ENCODE results near the gene FRMPD1. TPM values are rescaled to one million over a fixed set of nuclear protein-coding genes. Genes with fewer than 3 reads are reported as not detected.
A peak's percentile ranks its signal among the peaks of the same experiment; 100 is the strongest.

The FRMPD1 gene
- total and polyA plus RNA-seq, 2 of the 13 experiments (the other 11 are each of a cell fraction or from before 2014, with no cell fraction given): not detected

GRCh38 chr9:37719526-37719925 is 68.8 kb downstream of the FRMPD1 start:
- H4K20me1 ChIP-seq (ENCODE audit: insufficient read depth, low read length): no peaks in the 10 kb centered on the region
- no peak overlapping the region for H3K4me2 ChIP-seq (ENCODE audit: low read depth, low read length)
- no TSS peak for BruUV-seq (replicated peaks)
- ChIA-PET POLR2A (no interaction called here), CTCF (ENCODE audit: low intra/inter-chr PET ratio, low total read pairs) (no interaction called here)
- WGBS (ENCODE audit: low lambda C conversion rate): 20% methylated on average over 2 of the region's 2 CpGs
- H3K36me3 ChIP-seq (replicated peaks in 1 of 2; ENCODE audit: control insufficient read depth in 1 of 2, insufficient read depth in 2 of 2, low read length in 2 of 2): no peaks in the 10 kb centered on the region
- H3K4me3 ChIP-seq (replicated peaks in 1 of 3; ENCODE audit: insufficient read depth in 1 of 3, low read depth in 2 of 3, low read length in 3 of 3): no peak overlapping the region
- intact Hi-C loops (cut with micrococcal nuclease; ENCODE audit: unreplicated experiment) (no loop called here), in situ Hi-C loops (cut with HindIII; ENCODE audit: extremely low pct_ligation_motif_present, low pct_unique_long_range_greater_than_20kb) (no loop called here)
- no peaks in the 10 kb centered on the region; a peak in 1 of 5 replicates for H3K27me3 ChIP-seq (ENCODE audit: control insufficient read depth in 1 of 2, insufficient read depth in 2 of 2, low read length in 2 of 2)
- ATAC-seq (no peak), FAIRE-seq (no peak), DNase-seq (ENCODE audit: low spot score) (no peak)
- H3K9ac ChIP-seq (ENCODE audit: insufficient read depth, low read depth, low read length): no peak overlapping the region
- no peaks in the 10 kb centered on the region for H3K79me2 ChIP-seq (ENCODE audit: insufficient read depth, low read length)
- TF ChIP-seq SRF (IDR thresholded peaks at IDR 0.05; ENCODE audit: low read depth, low read length): no peak
- 0 out of 2 replicates have a peak, but pooled peaks have one; percentile 55 for TF ChIP-seq MNT (IDR thresholded peaks at IDR 0.05)
- TF ChIP-seq NRL (CRISPR knock-in tag; IDR thresholded peaks at IDR 0.05; ENCODE audit: borderline replicate concordance): no peak
- TF ChIP-seq RAD21 (CRISPR knock-in tag; IDR thresholded peaks at IDR 0.05): no peak
- no peaks in the 10 kb centered on the region for H3K9me3 ChIP-seq (ENCODE audit: low read length)
- 0 out of 2 replicates have a peak, but pooled peaks cover 6% of the 10 kb centered on the region for H3K4me1 ChIP-seq (ENCODE audit: insufficient read depth, low read length)
- no peak overlapping the region for H2AFZ ChIP-seq (ENCODE audit: low read length)
- H3K27ac ChIP-seq (ENCODE audit: extremely low read length, insufficient read depth, low read length): no peak overlapping the region

DNA sequence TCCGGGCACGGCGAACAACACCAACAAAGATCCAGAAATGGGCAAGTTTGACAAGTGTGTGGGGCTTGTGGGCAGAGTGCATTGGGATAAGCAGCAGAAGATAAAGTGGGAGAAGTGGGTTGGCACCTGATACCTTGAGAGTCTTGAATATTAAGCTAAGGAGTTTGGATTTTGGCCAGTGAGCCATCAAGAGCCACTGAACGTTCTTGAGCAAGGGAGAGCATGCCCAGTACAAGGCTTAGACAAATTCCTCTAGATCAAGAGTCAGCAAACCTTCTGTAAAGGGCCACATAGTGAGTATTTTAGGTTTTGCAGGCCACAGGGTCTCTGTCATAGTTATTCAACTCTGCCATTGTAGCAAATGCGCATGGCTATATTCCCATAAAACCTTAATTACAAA is 76.3 kb downstream of the FRMPD1 start:
- Histone ChIP-seq H3K27ac (ENCODE audit: extremely low read length, insufficient read depth, low read length) (no peak overlapping the region), H3K9ac (ENCODE audit: insufficient read depth, low read depth, low read length) (no peak overlapping the region), H3K79me2 (ENCODE audit: insufficient read depth, low read length) (no peaks in the 10 kb centered on the region), H3K4me2 (ENCODE audit: low read depth, low read length) (no peak overlapping the region), H2AFZ (ENCODE audit: low read length) (no peak overlapping the region), H3K36me3 (replicated peaks in 1 of 2; ENCODE audit: control insufficient read depth in 1 of 2, insufficient read depth in 2 of 2, low read length in 2 of 2) (no peaks in the 10 kb centered on the region), H3K9me3 (ENCODE audit: low read length) (no peaks in the 10 kb centered on the region), H3K4me1 (ENCODE audit: insufficient read depth, low read length) (no peaks in the 10 kb centered on the region), H4K20me1 (ENCODE audit: insufficient read depth, low read length) (no peaks in the 10 kb centered on the region), H3K4me3 (replicated peaks in 1 of 3; ENCODE audit: insufficient read depth in 1 of 3, low read depth in 2 of 3, low read length in 3 of 3) (no peak overlapping the region), H3K27me3 (ENCODE audit: control insufficient read depth in 1 of 2, insufficient read depth in 2 of 2, low read length in 2 of 2) (peaks cover under 1 to 21% of the 10 kb centered on the region in 2 experiments; a peak in 3 of 5 replicates)
- POLR2A ChIA-PET: no interaction called here
- TF ChIP-seq ZNF841 (CRISPR knock-in tag; IDR thresholded peaks at IDR 0.05; ENCODE audit: borderline replicate concordance) (no peak), GTF2F1 (IDR thresholded peaks at IDR 0.05; ENCODE audit: low read length) (no peak), ARNT2 (CRISPR knock-in tag; IDR thresholded peaks at IDR 0.05; ENCODE audit: low read depth) (no peak), ZNF883 (CRISPR knock-in tag; IDR thresholded peaks at IDR 0.05; ENCODE audit: not compliant biosample characterization) (no peak), AGO1 (IDR thresholded peaks at IDR 0.05; ENCODE audit: low read depth, low read length, poor library complexity, severe bottlenecking) (no peak), FOXM1 (CRISPR knock-in tag; IDR thresholded peaks at IDR 0.05) (no peak), ZNF383 (CRISPR knock-in tag; IDR thresholded peaks at IDR 0.05; ENCODE audit: borderline replicate concordance) (no peak)
- FAIRE-seq (no peak), ATAC-seq (no peak), DNase-seq (ENCODE audit: low spot score) (no peak)
- no TSS peak for BruUV-seq (replicated peaks)
- in situ Hi-C loops (cut with HindIII; ENCODE audit: extremely low pct_ligation_motif_present, low pct_unique_long_range_greater_than_20kb): loop anchor here (25.0 kb wide), 1 partner anchor 240 kb away; the partner anchor contains the start of gene POLR1E
- 68% methylated on average over 5 of the region's 5 CpGs for WGBS (ENCODE audit: low lambda C conversion rate)
- intact Hi-C loops (cut with micrococcal nuclease; ENCODE audit: unreplicated experiment): no loop called here
- CTCF ChIA-PET (ENCODE audit: low intra/inter-chr PET ratio, low total read pairs): no interaction called here

Data from HepG2 (cell line).